Activated CD4-positive, alpha-beta T cell treated with anti-CD3 and anti-CD28 coated beads, Interleukin-2, amount 10 ng/mL, durations not matched to agents 7 days and 5 days (primary cell): ENCODE measurements around the gene MAST4. TPM values are rescaled to one million over a fixed set of nuclear protein-coding genes. Genes with fewer than 3 reads are reported as not detected.

Experiments used
- CTCF ChIA-PET: fragments of 350-600 bp; sonication (Branson Sonifier 250); formaldehyde crosslinking; loops from one replicate; lab custom pipeline; 2021; ENCODE audit warnings: antibody characterized with exemption; lab: Charles Lee
- POLR2A ChIA-PET: fragments of 350-600 bp; sonication (Branson Sonifier 250); formaldehyde crosslinking; loops from one replicate; lab custom pipeline; 2021; ENCODE audit warnings: antibody characterized with exemption; lab: Charles Lee
- DNase-seq: peaks from one replicate; pipeline ENCODE4 v3.0.0-alpha.2; 2020
- H3K27ac Mint-ChIP-seq: one replicate; pipeline ENCODE4 v1.8.0; 2021; ENCODE audit warnings: mild to moderate bottlenecking, moderate library complexity, mixed read lengths
- H3K27me3 Mint-ChIP-seq: one replicate; pipeline ENCODE4 v1.8.0; 2021; ENCODE audit warnings: mixed read lengths
- H3K36me3 Mint-ChIP-seq: one replicate; pipeline ENCODE4 v1.8.0; 2021; ENCODE audit warnings: low read depth, mixed read lengths
- H3K4me1 Mint-ChIP-seq: one replicate; pipeline ENCODE4 v1.8.0; 2021; ENCODE audit warnings: mixed read lengths
- H3K4me3 Mint-ChIP-seq: one replicate; pipeline ENCODE4 v1.8.0; 2021; ENCODE audit warnings: mild to moderate bottlenecking, moderate library complexity, mixed read lengths
- H3K9me3 Mint-ChIP-seq: one replicate; pipeline ENCODE4 v1.8.0; 2021; ENCODE audit warnings: mixed read lengths
- total RNA-seq, 2 experiments: library from RNA; stranded (reverse); gene quantifications; one replicate each; pipeline ENCODE4 v1.2.3, GENCODE V29; 2021

Gene MAST4
- total RNA-seq, 2 experiments from 2014 or later, result 23.5 to 25.8 TPM

DNA sequence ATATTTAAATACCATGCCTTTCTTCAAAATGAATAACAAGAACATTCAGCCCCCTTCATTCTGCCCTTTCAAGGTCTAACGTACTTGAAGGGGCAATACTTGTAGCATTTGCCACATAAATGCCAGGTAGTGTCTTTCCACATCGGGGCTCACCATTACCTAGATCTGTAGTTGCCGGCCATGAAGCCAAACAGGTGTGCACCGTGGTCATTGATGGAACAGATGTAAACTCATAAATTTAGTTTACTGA lies 407.4 kb downstream of the MAST4 start:
- H3K4me3 Mint-ChIP-seq, result peak overlapping the region; percentile 70
- ChIA-PET POLR2A (no interaction called here), CTCF (interaction anchor here (1.0 to 1.1 kb wide), 2 partner anchors 17 to 20 kb away, joined by 3 to 4 read pairs; no protein-coding TSS in a partner anchor)
- no peaks in the 10 kb centered on the region for H3K9me3 Mint-ChIP-seq
- no peak for DNase-seq
- H3K27me3 Mint-ChIP-seq, result peaks cover 1% of the 10 kb centered on the region
- peaks cover 3% of the 10 kb centered on the region for H3K36me3 Mint-ChIP-seq
- peak overlapping the region; percentile 77 for H3K27ac Mint-ChIP-seq
- H3K4me1 Mint-ChIP-seq, result peaks cover 43% of the 10 kb centered on the region

DNA sequence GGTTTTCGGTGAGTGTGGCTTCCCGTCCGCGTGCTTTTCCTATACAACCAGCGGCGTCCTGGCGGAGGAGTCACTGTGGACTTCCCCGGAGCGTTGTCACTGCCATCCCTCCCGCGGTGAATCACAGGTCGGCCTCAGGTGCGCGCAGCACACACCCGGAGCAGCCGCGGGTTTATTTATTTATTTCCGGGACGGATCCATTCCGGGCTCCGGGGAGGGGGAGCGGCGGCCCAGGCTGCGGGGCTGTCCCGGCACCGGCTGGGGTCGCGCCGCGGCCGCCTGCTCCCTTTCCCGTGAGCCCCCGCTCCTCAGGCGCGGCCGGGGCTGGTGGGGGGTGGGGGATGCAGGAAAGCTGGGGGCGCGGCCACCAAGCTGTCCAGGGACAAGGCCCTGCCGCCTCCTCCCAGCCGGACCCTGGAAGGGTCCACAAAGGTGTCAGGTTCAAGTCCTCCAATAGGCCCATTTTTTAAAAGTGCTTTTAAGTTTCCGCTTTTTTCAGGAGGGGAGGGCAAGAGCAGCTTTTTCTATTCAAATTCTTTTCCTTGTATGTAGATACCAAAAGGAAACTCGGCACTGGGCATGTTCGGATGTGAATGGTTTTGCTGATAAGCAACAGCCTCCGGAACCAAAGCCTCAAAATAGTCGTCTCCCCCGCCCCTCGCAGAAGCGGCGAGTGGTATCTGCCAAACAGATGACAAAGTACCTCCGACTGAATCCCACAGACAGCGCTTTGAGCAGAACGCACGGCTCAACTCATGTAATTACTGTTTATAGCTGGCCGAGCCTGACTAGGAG lies 407.9 kb downstream of the MAST4 start:
- POLR2A ChIA-PET, result no interaction called here

DNA sequence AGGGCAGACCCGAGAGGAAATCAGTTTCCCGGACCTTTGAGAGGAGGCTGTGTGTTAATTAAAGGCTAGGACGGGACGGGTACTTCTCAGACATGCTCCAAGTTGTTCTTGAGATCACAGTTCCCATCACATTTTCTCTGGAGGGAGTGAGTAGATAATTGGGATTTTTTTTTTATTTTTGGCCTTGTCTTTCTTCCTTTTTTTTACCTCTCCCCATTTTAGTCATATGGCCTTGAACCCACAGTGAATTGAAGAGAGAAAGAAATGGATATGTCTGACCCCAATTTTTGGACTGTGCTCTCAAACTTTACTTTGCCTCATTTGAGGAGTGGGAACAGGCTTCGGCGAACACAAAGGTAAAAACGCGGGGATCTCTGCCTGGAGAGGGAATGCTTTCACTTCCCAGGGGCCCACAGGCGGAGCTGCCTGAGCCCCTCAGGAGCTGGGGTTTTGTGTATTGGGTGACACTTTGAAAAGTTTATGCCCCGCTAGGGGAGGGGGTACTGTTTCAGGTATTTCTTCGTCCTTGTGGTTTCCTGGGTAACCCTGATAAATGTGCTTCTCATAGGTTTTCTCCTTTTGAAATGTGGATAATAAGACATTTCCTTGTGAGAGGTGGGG lies 408.6 kb downstream of the MAST4 start:
- no peak for DNase-seq
- no peaks in the 10 kb centered on the region for H3K9me3 Mint-ChIP-seq
- no peaks in the 10 kb centered on the region for H3K27me3 Mint-ChIP-seq
- peak overlapping the region; percentile 95 for H3K27ac Mint-ChIP-seq
- H3K4me1 Mint-ChIP-seq, result peaks cover 52% of the 10 kb centered on the region
- peaks cover 11% of the 10 kb centered on the region for H3K36me3 Mint-ChIP-seq
- H3K4me3 Mint-ChIP-seq, result peak overlapping the region; percentile 96
- ChIA-PET CTCF (interaction anchor here (0.6 to 1.0 kb wide), 2 partner anchors 19 to 58 kb away, joined by 3 read pairs; no protein-coding TSS in a partner anchor), POLR2A (no interaction called here)

More for the DNA sequence above, 407.9 kb downstream of the MAST4 start:
- Mint-ChIP-seq H3K27ac (peak overlapping the region; percentile 95), H3K9me3 (no peaks in the 10 kb centered on the region), H3K27me3 (no peaks in the 10 kb centered on the region), H3K4me1 (peaks cover 46% of the 10 kb centered on the region), H3K36me3 (peaks cover 6% of the 10 kb centered on the region), H3K4me3 (peak overlapping the region; percentile 96)
- DNase-seq, result peak; percentile 92
- CTCF ChIA-PET, result interaction anchor here (0.6 to 1.0 kb wide), 2 partner anchors 19 to 59 kb away, joined by 3 read pairs; no protein-coding TSS in a partner anchor

DNA sequence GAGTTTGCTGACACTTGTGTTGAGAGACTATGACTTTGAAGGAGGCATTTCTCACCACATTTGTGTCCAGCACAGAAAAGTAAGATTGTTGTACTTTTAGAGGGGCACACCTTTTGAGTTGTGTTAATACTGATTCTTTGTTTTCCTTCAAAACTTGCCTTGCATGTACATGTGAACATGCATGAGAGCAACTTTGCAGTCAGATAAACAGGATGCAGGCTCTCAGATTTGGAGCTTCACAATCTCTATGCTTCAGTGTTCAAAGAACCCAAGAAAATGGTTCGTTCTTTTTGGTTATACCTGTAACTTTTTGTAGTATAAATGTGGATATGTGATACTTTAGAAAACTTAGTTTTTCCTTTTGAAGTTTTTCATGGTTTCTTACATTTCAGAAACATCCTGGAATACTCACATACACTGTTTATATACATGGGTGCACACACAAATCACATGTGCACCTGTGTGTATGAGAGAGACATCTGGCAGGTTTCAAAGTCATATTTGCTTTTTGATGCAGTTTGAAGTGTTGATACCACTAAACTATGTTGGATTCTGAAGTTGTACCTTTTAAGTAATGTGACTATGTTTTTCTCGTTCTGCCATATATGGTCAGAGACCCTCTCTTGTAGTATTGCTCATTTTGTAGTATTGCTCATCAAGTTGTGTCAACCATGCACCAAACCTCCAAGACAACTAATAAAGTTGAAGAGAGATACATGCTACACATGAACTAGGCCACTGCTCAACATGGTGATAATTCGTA lies 409.7 kb downstream of the MAST4 start:
- ChIA-PET CTCF (no interaction called here), POLR2A (no interaction called here)
- Mint-ChIP-seq H3K27me3 (no peaks in the 10 kb centered on the region), H3K9me3 (no peaks in the 10 kb centered on the region), H3K36me3 (peaks cover 11% of the 10 kb centered on the region), H3K4me1 (peaks cover 62% of the 10 kb centered on the region), H3K4me3 (peak overlapping the region; percentile 96), H3K27ac (peak overlapping the region; percentile 95)
- DNase-seq, result peak; percentile 20

DNA sequence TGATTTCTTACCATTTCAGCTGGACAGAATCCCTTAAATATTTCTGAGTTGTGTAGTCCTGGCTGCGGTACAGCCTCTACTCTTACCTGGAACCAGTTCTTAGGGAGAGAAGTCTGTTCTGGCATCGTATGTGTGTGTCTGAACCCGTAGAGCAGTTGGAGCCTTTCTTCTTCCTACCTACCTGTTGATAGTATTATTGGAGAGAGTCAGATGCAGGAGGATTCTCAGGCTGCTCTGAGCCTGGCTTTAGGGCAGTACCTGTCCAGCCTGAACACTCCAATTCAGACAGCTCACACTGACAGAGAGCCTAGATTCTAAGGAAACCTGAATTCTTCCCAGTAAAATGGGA lies 410.3 kb downstream of the MAST4 start:
- Mint-ChIP-seq H3K4me1 (peaks cover 67% of the 10 kb centered on the region), H3K36me3 (peaks cover 11% of the 10 kb centered on the region), H3K4me3 (peak overlapping the region; percentile 96), H3K27me3 (no peaks in the 10 kb centered on the region), H3K9me3 (no peaks in the 10 kb centered on the region), H3K27ac (peak overlapping the region; percentile 39)
- no peak for DNase-seq
- CTCF ChIA-PET, result no interaction called here
- POLR2A ChIA-PET, result no interaction called here

DNA sequence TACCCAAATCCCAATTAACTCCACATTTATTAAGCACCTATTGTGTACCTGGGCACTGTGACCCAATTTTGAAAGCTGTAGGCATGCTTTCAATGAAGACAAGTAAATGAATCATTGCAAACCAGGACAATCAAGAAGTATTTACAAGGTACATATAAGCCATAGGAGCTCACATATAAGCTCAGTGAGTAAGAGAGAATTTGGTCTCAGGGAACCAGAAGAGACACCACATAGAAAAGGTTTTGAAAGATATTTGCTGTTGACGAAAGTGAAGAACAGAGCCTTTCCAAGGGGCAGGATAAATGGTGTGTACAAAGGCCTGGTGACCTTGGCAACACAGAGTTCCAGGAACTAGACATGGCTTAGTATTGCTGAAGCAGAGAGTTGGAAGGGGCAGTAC lies 412.8 kb downstream of the MAST4 start:
- Mint-ChIP-seq H3K27me3 (no peaks in the 10 kb centered on the region), H3K27ac (no peak overlapping the region), H3K4me3 (no peak overlapping the region), H3K9me3 (no peaks in the 10 kb centered on the region), H3K4me1 (peaks cover 76% of the 10 kb centered on the region), H3K36me3 (peaks cover 17% of the 10 kb centered on the region)
- DNase-seq, result no peak
- ChIA-PET CTCF (no interaction called here), POLR2A (no interaction called here)

DNA sequence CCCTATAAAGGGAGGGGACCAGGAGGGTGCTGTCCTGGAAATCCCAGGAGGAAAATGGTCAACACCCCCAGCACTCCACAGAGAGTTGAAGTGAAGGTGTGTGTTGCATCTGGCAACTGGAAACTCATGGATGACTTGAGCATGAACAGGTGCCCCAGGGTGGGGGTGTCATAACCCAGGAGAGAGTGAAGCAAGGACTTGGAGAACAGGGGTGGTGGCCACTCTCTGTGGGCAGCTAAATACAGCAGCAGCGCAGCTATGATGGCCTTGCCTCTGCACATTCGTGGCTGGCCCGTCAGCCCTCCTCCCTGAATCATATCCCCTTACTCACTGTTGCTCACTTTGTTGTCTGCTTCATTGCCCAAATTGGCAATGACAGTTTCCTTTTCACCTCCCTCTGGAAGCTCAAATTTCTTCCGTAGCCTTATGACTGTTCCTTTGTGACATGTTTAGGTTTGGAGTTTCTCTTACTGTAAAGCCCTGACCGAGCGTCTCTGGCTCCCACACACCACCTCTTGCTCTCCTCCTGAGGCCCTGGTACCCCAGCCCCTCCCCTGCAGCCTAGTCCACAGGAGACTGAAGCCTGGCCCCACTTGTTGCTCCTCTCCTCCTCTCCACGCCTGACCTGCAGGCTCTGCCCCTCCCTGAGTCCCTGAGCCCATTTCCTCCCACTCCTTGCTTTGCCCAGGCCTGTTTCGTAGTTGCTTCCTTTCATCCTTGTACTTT lies 414.7 kb downstream of the MAST4 start:
- Mint-ChIP-seq H3K9me3 (no peaks in the 10 kb centered on the region), H3K36me3 (peaks cover 15% of the 10 kb centered on the region), H3K27me3 (no peaks in the 10 kb centered on the region), H3K4me3 (no peak overlapping the region), H3K4me1 (peaks cover 73% of the 10 kb centered on the region), H3K27ac (peak overlapping the region; percentile 0)
- ChIA-PET POLR2A (no interaction called here), CTCF (interaction anchor here (1.6 kb wide), 1 partner anchor 17 kb away, joined by 4 read pairs; no protein-coding TSS in a partner anchor)
- no peak for DNase-seq

DNA sequence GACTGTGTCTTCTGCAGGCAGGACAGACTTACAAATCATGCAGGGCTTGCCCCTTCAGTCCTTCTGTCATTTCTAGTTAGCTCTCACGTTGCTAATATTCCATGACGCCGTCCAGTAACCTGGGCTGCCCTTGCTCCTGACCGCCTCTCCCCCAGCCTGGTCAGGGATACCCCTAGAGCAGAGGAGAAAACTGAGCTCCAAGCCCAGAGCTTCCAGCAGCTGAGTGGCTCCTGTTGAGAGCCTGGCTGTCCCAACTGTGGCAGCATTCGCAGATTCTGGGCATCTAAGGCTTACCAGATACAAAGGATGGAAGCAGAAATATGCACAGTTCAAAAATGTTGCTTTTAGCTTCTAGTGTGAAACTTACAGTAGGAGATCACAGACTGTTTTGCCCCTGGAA lies 415.2 kb downstream of the MAST4 start:
- Mint-ChIP-seq H3K4me3 (no peak overlapping the region), H3K27ac (peak overlapping the region; percentile 0), H3K27me3 (no peaks in the 10 kb centered on the region), H3K9me3 (no peaks in the 10 kb centered on the region), H3K36me3 (peaks cover 15% of the 10 kb centered on the region), H3K4me1 (peaks cover 68% of the 10 kb centered on the region)
- DNase-seq, result no peak
- ChIA-PET CTCF (interaction anchor here (1.0 to 1.6 kb wide), 2 partner anchors 11 to 17 kb away, joined by 4 read pairs; no protein-coding TSS in a partner anchor), POLR2A (no interaction called here)

DNA sequence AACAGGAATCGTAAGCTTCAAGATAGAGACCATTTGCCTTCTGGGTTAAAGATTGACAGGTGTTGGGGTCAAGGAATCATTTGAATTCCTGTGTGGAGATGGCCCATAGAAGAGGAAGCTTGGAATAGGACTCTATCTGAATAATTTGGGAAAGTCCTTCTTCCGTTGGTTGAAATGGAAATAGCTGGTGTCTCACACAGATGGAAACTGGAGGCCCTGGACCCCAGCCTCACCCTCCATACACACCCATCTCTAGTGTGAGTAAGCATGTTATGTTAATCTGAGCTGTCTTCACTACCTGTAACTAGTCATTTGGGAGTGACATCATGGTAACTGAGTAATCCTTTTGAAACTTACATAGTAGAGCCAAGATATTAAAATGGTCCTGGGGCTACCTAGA lies 416.0 kb downstream of the MAST4 start:
- Mint-ChIP-seq H3K4me1 (peaks cover 60% of the 10 kb centered on the region), H3K4me3 (no peak overlapping the region), H3K9me3 (no peaks in the 10 kb centered on the region), H3K36me3 (peaks cover 14% of the 10 kb centered on the region), H3K27me3 (no peaks in the 10 kb centered on the region), H3K27ac (no peak overlapping the region)
- ChIA-PET CTCF (interaction anchor here (1.0 to 1.6 kb wide), 2 partner anchors 11 to 16 kb away, joined by 4 read pairs; no protein-coding TSS in a partner anchor), POLR2A (no interaction called here)
- no peak for DNase-seq

DNA sequence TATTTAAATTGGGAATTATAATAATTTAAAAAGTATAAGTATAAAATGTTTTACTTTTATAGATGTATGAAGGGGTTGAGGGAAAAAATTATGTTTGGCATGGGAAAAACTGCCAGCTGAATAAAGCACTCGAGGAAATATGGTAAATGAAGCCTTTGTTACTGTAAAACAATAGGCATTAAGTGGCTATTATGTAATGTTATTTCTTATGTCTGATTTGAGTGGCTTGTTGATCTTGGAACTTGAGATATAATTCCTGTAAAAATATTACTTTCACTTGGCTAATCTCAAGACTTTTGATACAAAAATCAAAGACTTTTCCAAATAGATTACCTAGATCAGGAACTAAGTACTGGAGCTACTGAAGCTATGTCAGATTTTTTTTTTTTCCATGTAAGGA lies 417.5 kb downstream of the MAST4 start:
- H3K27ac Mint-ChIP-seq, result no peak overlapping the region
- no peak for DNase-seq
- POLR2A ChIA-PET, result no interaction called here
- no peaks in the 10 kb centered on the region for H3K27me3 Mint-ChIP-seq
- H3K9me3 Mint-ChIP-seq, result no peaks in the 10 kb centered on the region
- peaks cover 16% of the 10 kb centered on the region for H3K36me3 Mint-ChIP-seq
- peaks cover 46% of the 10 kb centered on the region for H3K4me1 Mint-ChIP-seq
- CTCF ChIA-PET, result interaction anchor here (0.6 to 1.2 kb wide), 3 partner anchors 9 to 17 kb away, joined by 3 to 4 read pairs (median 4); no protein-coding TSS in a partner anchor
- no peak overlapping the region for H3K4me3 Mint-ChIP-seq

DNA sequence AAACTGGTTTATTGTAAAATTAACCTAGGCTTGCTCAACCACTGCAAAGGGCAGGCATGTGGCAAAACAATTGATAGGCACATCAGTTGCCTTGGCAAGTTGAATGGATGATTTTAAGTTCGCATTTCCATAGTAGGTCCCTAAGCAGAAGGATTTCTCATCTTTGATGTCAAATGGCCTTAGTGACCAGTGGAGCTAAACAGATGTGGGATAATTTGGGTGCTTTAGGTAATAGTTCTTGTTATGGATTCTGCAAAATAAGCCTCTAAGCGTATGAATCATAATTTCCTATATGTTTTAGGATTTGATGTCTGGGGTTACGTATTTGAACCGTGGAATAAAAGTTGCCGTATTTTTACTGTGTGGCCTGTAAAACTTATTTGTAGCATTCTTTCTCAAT lies 418.0 kb downstream of the MAST4 start:
- Mint-ChIP-seq H3K4me3 (no peak overlapping the region), H3K27ac (no peak overlapping the region), H3K9me3 (no peaks in the 10 kb centered on the region), H3K27me3 (no peaks in the 10 kb centered on the region), H3K4me1 (peaks cover 41% of the 10 kb centered on the region), H3K36me3 (peaks cover 14% of the 10 kb centered on the region)
- ChIA-PET CTCF (interaction anchor here (1.0 to 1.2 kb wide), 2 partner anchors 9 to 31 kb away, joined by 3 read pairs; no protein-coding TSS in a partner anchor), POLR2A (no interaction called here)
- no peak for DNase-seq

DNA sequence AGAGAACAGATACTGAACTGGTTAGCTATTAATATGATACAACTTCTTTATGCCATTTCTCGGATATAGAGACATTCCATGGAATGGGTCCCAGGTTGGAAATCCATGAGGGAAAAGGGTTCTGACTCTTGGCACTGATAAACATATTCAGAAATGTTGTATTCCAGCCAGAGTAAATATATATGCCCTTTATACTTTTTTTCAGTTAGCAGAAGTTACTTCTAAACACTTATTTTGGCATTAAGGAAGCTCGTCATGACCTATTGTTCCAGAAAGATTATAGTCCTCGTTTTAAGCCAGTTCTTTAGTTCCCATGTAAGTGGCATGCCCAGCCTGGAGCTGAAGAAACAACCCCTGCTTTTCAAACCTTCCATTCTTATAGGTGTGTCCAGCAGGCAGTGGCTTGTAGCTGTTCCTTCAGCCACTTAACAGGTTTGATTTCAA lies 418.8 kb downstream of the MAST4 start:
- ChIA-PET POLR2A (no interaction called here), CTCF (interaction anchor here (1.0 to 1.2 kb wide), 2 partner anchors 8 to 30 kb away, joined by 3 read pairs; no protein-coding TSS in a partner anchor)
- Mint-ChIP-seq H3K4me1 (peaks cover 35% of the 10 kb centered on the region), H3K27me3 (no peaks in the 10 kb centered on the region), H3K27ac (no peak overlapping the region), H3K9me3 (no peaks in the 10 kb centered on the region), H3K36me3 (peaks cover 10% of the 10 kb centered on the region), H3K4me3 (no peak overlapping the region)
- no peak for DNase-seq
